GM11168 (cell line): ENCODE results near the gene ARHGAP24.
"Not testable (repeated sequence)": the region's sequence is repeated elsewhere in the genome, so short reads cannot be mapped to it uniquely, and the experiment has no call there.

Experiments used
- in situ Hi-C: fragments of 300-500 bp; cut with MboI; formaldehyde crosslinking; loops from one replicate; pipeline ENCODE4 v1.12.0; 2022; ENCODE audit warnings: low sequenced_read_pairs; ENCODE audit not compliant: unreplicated experiment

The ARHGAP24 gene

DNA sequence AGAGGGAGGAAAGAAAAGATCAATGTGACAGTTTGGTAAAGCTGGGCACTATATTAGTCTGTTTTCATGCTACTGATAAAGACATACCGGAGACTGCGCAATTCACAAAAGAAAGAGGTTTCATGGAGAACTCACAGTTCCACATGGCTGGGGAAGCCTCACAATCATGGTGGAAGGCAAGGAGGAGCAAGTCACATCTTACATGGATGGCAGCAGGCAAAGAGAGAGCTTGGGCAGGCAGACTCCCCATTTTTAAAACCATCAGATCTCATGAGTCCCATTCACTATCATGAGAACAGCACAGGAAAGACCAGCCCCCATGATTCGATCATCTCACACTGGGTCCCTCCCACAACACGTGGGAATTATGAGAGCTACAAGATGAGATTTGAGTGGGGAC lies 490.1 kb downstream of the ARHGAP24 start:
- in situ Hi-C loops, result not testable (repeated sequence)

- in situ Hi-C loops, result no loop called here
Observed at GRCh38 chr4:85965529-85965928, 490.6 kb downstream of the ARHGAP24 start.

DNA sequence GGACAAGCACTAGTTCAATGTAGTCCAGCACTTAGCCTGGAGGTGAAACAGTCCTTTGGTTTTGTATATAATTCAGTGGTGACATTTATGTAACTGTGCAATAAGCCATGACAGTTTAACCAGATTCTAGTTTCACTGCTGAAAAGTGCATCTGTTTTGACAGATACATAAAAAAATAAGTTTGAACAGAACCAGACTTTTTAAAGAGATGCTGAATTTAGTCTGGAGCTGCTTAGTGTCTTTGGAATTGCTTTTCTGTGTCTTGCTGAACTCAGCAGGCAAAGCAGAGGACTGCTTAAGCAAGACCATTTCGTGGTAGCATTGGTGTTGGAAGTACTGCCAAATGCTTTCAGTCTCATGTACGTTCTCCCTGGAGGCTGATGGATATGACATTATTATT lies 491.4 kb downstream of the ARHGAP24 start:
- in situ Hi-C loops, result no loop called here

- in situ Hi-C loops, result no loop called here
Observed at GRCh38 chr4:85967872-85968271, 492.9 kb downstream of the ARHGAP24 start.

GRCh38 chr4:85968945-85969819 lies 494.2 kb downstream of the ARHGAP24 start:
- in situ Hi-C loops, result no loop called here

- in situ Hi-C loops, result no loop called here
Observed at GRCh38 chr4:85970535-85970934, 495.6 kb downstream of the ARHGAP24 start.

DNA sequence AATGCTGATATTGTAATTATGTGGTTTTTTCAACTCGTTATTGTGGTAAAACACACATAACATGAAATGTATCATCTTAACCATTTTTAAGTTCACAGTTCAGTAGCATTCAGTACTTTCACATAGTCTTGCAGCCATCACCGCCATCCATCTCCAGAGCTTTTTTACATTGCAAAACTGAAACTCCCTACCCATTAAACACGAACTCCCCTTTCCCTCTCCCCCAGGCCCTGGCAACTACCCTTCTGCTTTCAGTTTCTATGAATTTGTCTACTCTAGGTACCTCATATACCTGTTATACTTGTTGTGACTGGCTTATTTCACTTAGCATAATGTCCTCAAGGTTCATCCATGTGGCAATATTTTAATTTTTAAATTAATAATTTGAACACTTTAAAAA lies 504.3 kb downstream of the ARHGAP24 start:
- in situ Hi-C loops, result no loop called here

DNA sequence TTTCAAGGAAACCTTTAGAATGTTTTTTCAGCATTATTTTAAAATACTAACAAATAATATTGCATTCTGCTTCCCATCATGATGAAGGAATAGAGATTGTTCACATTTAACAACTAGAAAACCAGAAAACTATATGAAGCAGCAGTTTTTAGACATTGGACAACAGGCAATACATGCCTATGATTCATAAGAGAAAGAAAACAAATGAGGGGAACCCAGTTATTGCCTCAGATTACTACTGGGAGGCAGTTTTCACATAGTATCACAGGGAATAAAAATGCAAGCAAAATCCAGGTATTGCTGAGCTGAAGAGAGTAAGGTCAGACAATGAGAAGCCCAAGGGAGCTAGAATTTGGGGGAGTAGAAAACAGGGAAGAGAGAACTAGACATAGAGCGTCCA lies 511.3 kb downstream of the ARHGAP24 start:
- in situ Hi-C loops, result no loop called here

GRCh38 chr4:85993641-85994040 lies 518.7 kb downstream of the ARHGAP24 start:
- in situ Hi-C loops, result no loop called here

DNA sequence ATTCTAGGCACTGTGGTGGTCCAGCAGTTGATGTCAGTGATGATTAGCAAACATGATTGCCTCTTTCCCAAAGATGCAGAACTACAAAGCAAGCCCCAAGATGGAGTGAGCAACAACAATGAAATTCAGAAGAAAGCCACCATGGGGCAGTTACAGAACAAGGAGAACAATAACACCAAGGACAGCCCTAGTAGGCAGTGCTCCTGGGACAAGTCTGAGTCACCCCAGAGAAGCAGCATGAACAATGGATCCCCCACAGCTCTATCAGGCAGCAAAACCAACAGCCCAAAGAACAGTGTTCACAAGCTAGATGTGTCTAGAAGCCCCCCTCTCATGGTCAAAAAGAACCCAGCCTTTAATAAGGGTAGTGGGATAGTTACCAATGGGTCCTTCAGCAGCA lies 519.6 kb downstream of the ARHGAP24 start:
- in situ Hi-C loops, result no loop called here

- in situ Hi-C loops, result no loop called here
Observed at GRCh38 chr4:85995361-85995760, 520.4 kb downstream of the ARHGAP24 start.

GRCh38 chr4:86001591-86001990 lies 526.6 kb downstream of the ARHGAP24 start:
- in situ Hi-C loops, result no loop called here

- in situ Hi-C loops, result no loop called here
Observed at GRCh38 chr4:86004030-86004429, 529.1 kb downstream of the ARHGAP24 start.

- in situ Hi-C loops, result no loop called here
Observed at GRCh38 chr4:86006057-86006456, 531.1 kb downstream of the ARHGAP24 start.

DNA sequence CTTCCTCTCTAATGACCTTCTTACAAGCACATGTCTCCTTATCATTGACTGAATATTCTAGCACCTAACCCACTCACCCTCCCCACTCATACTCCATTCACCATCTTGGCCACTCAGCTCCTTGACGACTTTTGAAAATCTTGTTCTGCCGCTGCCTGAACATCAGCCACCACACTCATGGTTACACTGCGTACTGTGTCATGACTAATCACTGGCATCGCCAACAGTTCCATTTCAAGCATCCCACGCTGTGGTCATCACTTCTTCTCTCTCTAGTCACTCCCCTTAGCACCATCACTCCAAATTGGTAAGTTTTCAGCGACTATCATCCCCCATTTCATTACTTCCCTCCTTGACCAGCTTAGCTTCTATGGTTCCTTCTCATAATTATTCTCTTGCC lies 532.1 kb downstream of the ARHGAP24 start:
- in situ Hi-C loops, result no loop called here

DNA sequence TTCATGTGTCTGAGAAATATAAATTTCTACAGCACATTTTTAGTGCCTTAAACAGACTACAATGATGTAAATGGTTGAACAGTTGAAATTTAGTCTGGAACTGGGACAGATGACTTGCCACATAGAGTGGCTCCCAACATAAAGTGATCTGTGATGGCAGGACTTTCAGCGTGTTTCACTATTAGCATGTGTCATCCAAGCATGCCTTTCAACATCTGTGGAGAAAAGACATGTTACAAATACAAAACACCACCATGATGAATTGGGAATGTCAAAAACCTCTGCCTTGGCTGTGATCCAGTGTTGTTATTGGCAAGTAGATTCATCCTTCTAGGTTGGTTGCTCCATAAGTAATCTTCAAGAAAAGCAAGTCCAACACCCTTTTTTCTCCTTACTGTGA lies 536.2 kb downstream of the ARHGAP24 start:
- in situ Hi-C loops, result no loop called here

- in situ Hi-C loops, result no loop called here
Observed at GRCh38 chr4:86013621-86014020, 538.7 kb downstream of the ARHGAP24 start.

DNA sequence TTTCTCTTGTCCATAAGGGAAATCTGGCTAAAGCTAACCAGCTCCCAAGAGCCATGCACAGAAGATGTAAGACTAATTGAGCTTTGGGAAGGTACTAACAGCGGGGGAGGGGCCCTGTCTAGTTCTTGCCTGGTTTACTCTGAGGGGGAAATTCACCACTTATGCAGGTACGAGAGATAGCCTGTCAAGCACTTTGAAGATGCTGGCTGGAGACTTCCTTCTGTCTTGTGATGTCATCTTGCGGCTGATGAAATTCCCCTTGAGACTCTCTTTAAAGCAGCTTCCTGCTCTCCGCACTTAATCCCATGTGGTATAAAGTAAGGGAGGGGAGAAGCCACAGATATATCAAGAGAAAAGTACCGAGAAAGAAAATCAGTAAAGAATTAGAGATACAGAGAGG lies 539.6 kb downstream of the ARHGAP24 start:
- in situ Hi-C loops, result no loop called here

DNA sequence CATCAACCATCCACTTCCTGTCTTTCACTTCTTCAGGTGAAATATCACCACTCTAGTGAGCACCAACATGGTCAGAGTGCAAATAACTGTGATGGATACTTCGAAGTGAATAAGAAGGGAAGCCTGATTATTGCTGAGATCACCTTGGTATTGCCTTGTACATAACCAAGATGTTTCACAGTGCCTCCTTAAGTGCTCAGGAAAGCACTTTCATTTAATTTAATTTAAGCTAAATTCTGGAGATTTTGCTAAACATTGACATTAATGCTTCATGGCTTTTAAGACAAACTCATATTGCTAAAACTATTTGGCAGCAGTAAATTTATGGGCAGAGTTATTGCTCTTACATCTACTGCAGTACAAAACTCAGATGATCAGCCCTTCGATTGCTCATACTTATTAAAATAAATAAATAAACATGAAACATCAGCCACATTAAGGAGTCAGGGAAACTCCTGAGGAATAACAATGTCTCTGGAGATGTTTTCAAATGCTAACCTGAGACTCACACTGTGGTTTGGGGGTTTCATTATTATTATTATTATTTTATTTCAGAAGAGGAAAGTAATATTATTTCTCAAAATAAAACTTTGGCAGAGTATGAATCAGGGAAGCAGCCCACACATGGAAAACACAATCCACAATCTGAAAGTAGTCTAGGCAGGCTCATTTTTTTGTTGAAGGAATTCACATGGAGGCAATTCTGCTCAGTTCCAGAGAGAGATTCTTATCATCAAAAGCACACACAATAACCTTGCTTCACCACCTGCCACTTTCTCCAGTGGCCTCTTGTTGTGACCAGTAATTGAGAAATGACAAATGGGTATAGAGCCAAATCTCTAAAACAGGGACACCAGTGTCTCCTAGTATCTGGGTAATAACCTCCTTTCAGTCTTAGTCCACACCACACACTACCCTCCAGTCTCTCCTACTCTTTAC lies 540.7 kb downstream of the ARHGAP24 start:
- in situ Hi-C loops, result no loop called here

DNA sequence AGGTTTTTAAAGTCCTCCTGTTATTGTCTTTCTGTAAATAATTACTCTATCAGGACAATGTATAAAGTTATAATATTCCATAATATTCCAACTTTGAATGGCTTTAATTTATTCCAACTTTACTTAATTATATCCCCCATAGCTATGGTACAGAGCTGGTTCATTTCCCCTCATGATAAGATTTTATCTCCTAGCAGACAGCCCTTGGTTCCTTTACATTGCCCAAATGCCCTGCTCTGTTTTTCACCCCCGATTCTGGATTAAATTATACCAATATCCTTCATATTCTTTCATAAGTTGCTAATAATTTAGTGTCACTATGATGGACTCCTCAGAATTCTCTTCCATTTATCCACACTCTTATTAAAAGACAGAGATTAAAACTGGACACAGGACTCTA lies 544.4 kb downstream of the ARHGAP24 start:
- in situ Hi-C loops, result no loop called here

GRCh38 chr4:86019906-86020305 lies 545.0 kb downstream of the ARHGAP24 start:
- in situ Hi-C loops, result no loop called here
